Neural progenitor cell (in vitro differentiated cells): ENCODE results near the gene UGT1A10. TPM values are rescaled to one million over a fixed set of nuclear protein-coding genes. Genes with fewer than 3 reads are reported as not detected.
"Not testable (repeated sequence)": the region's sequence is repeated elsewhere in the genome, so short reads cannot be mapped to it uniquely, and the experiment has no call there.

ENCODE experiments used
- DNase-seq: peaks from one replicate; pipeline ENCODE4 v3.0.0-alpha.2; 2016; ENCODE audit warnings: low spot score
- H2AFZ ChIP-seq: fragments of 200-600 bp; sonication (generic); replicated peaks from 2 replicates; pipeline ENCODE4 v1.6.1; 2016; ENCODE audit warnings: antibody characterized with exemption
- H3F3A ChIP-seq: fragments of 200-600 bp; sonication (generic); 2 replicates; pipeline ENCODE4 v1.6.1; 2016; ENCODE audit warnings: antibody characterized with exemption, low read depth
- H3K27ac ChIP-seq: fragments of 200-600 bp; sonication (generic); 2 replicates; pipeline ENCODE4 v1.5.1; 2016; ENCODE audit warnings: mild to moderate bottlenecking
- H3K27me3 ChIP-seq: fragments of 200-600 bp; sonication (generic); 2 replicates; pipeline ENCODE4 v1.6.1; 2016; ENCODE audit warnings: mild to moderate bottlenecking, moderate library complexity
- H3K36me3 ChIP-seq: fragments of 200-600 bp; sonication (generic); 2 replicates; pipeline ENCODE4 v1.5.1; 2016
- H3K4me1 ChIP-seq: fragments of 200-600 bp; sonication (generic); 2 replicates; pipeline ENCODE4 v1.6.1; 2016; ENCODE audit warnings: mixed run types
- H3K4me2 ChIP-seq: fragments of 200-600 bp; sonication (generic); 2 replicates; pipeline ENCODE4 v1.6.1; 2016
- H3K4me3 ChIP-seq: fragments of 200-600 bp; sonication (generic); 2 replicates; pipeline ENCODE4 v1.5.1; 2016
- H3K79me2 ChIP-seq: fragments of 200-600 bp; sonication (generic); 2 replicates; pipeline ENCODE4 v1.6.1; 2016; ENCODE audit warnings: low read depth
- H3K9ac ChIP-seq: fragments of 200-600 bp; sonication (generic); 2 replicates; pipeline ENCODE4 v1.6.1; 2016
- H3K9me3 ChIP-seq: fragments of 200-600 bp; sonication (generic); 2 replicates; pipeline ENCODE4 v1.5.1; 2016; ENCODE audit warnings: low read depth
- H4K20me1 ChIP-seq: fragments of 200-600 bp; sonication (generic); 2 replicates; pipeline ENCODE4 v1.6.1; 2016; ENCODE audit warnings: low read depth
- H3K27ac Mint-ChIP-seq: 3 replicates; pipeline ENCODE4 v1.8.0; 2021; ENCODE audit warnings: mixed read lengths
- H3K27me3 Mint-ChIP-seq: 2 replicates; pipeline ENCODE4 v1.8.0; 2022; ENCODE audit warnings: low read depth, mild to moderate bottlenecking, inconsistent platforms, moderate library complexity, mixed read lengths; ENCODE audit not compliant: insufficient read depth
- H3K36me3 Mint-ChIP-seq: 3 replicates; pipeline ENCODE4 v1.8.0; 2021; ENCODE audit warnings: mixed read lengths
- H3K4me1 Mint-ChIP-seq: 3 replicates; pipeline ENCODE4 v1.8.0; 2021; ENCODE audit warnings: mixed read lengths
- H3K4me3 Mint-ChIP-seq: 3 replicates; pipeline ENCODE4 v1.8.0; 2021; ENCODE audit warnings: mild to moderate bottlenecking, moderate library complexity, mixed read lengths
- H3K9me3 Mint-ChIP-seq: 3 replicates; pipeline ENCODE4 v1.8.0; 2020; ENCODE audit warnings: mixed read lengths
- EZH2 ChIP-seq: fragments of 200-600 bp; sonication (generic); IDR thresholded peaks from 2 replicates; pipeline ENCODE4 v1.6.1; 2017; ENCODE audit warnings: antibody characterized with exemption, mild to moderate bottlenecking, moderate library complexity
- EZH2phosphoT487 ChIP-seq: fragments of 200-600 bp; sonication (generic); IDR thresholded peaks from 2 replicates; pipeline ENCODE4 v1.6.1; 2017; ENCODE audit warnings: antibody characterized with exemption
- total RNA-seq: library from RNA; depleted of rRNA; stranded (reverse); fragments of >200 nt; gene quantifications from 2 replicates; pipeline ENCODE4 v1.2.3, GENCODE V29; 2015; ENCODE audit warnings: low replicate concordance
- TF ChIP-seq, protein P1 (sequence below): fragments of 200-600 bp; sonication (generic); IDR thresholded peaks from 2 replicates; pipeline ENCODE4 v1.5.1; 2017; ENCODE audit warnings: antibody characterized with exemption, mild to moderate bottlenecking

Gene UGT1A10
- total RNA-seq, 1 donor from 2014 or later: not detected

DNA sequence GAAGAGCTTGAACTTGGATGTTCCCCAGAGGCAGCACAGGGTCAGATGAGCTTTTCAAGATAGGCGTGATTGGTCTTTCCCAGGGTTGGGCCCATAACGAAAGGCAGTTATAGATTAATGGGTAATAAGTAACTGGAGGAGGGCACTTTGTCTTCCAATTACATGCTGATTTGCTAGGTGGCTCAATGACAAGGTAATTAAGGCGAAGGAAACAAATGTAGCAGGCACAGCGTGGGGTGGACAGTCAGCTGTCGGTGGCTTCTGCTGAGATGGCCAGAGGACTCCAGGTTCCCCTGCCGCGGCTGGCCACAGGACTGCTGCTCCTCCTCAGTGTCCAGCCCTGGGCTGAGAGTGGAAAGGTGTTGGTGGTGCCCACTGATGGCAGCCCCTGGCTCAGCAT, 82.3 kb downstream of the UGT1A10 start, which contains the start of gene UGT1A4:
UGT1A4 (plus strand) TSS at position 185 of the 400 bp plus-strand sequence; CDS start at position 270, 85 bp downstream.
- H2AFZ ChIP-seq: no peak within 1 kb of the TSS
- peak within 1 kb of the TSS; percentile 36 for H3K27ac Mint-ChIP-seq
- H3K9me3 Mint-ChIP-seq: peaks cover 13% of the 10 kb centered on the region
- H3K4me1 ChIP-seq: peaks cover 3% of the 10 kb centered on the region
- H3K4me3 ChIP-seq: no peak within 1 kb of the TSS
- no peaks in the 10 kb centered on the region for H3K36me3 Mint-ChIP-seq
- DNase-seq: no peak
- no peak within 1 kb of the TSS for H3K4me3 Mint-ChIP-seq
- peaks cover 3% of the 10 kb centered on the region for H3K27me3 Mint-ChIP-seq
- H3K9ac ChIP-seq: no peak within 1 kb of the TSS
- H3K27me3 ChIP-seq: no peaks in the 10 kb centered on the region
- H3F3A ChIP-seq: no peaks in the 10 kb centered on the region
- H3K4me2 ChIP-seq: no peak within 1 kb of the TSS
- TF ChIP-seq EZH2phosphoT487 (no peak), EZH2 (no peak)
- TF ChIP-seq, protein P1, sequence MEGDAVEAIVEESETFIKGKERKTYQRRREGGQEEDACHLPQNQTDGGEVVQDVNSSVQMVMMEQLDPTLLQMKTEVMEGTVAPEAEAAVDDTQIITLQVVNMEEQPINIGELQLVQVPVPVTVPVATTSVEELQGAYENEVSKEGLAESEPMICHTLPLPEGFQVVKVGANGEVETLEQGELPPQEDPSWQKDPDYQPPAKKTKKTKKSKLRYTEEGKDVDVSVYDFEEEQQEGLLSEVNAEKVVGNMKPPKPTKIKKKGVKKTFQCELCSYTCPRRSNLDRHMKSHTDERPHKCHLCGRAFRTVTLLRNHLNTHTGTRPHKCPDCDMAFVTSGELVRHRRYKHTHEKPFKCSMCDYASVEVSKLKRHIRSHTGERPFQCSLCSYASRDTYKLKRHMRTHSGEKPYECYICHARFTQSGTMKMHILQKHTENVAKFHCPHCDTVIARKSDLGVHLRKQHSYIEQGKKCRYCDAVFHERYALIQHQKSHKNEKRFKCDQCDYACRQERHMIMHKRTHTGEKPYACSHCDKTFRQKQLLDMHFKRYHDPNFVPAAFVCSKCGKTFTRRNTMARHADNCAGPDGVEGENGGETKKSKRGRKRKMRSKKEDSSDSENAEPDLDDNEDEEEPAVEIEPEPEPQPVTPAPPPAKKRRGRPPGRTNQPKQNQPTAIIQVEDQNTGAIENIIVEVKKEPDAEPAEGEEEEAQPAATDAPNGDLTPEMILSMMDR: no peak
- peaks cover 5% of the 10 kb centered on the region for H3K4me1 Mint-ChIP-seq
- no peak within 1 kb of the TSS for H3K27ac ChIP-seq
- no peaks in the 10 kb centered on the region for H3K36me3 ChIP-seq
- no peaks in the 10 kb centered on the region for H4K20me1 ChIP-seq
- H3K9me3 ChIP-seq: no peaks in the 10 kb centered on the region
- no peaks in the 10 kb centered on the region for H3K79me2 ChIP-seq

GRCh38 chr2:233728723-233729301, 92.6 kb downstream of the UGT1A10 start, which contains the start of gene UGT1A3:
TSS of gene UGT1A3 (plus strand) at chr2:233729042. CDS start at chr2:233729127, 85 bp downstream.
- H3K27ac ChIP-seq: no peak within 1 kb of the TSS
- H3K9ac ChIP-seq: no peak within 1 kb of the TSS
- H3F3A ChIP-seq: no peaks in the 10 kb centered on the region
- Mint-ChIP-seq H3K36me3 (no peaks in the 10 kb centered on the region), H3K27ac (no peak within 1 kb of the TSS), H3K4me1 (no peaks in the 10 kb centered on the region), H3K27me3 (peaks cover 2% of the 10 kb centered on the region), H3K4me3 (no peak within 1 kb of the TSS), H3K9me3 (peaks cover 2% of the 10 kb centered on the region)
- DNase-seq: no peak
- H4K20me1 ChIP-seq: no peaks in the 10 kb centered on the region
- no peak within 1 kb of the TSS for H3K4me2 ChIP-seq
- no peaks in the 10 kb centered on the region for H3K9me3 ChIP-seq
- H3K79me2 ChIP-seq: no peaks in the 10 kb centered on the region
- TF ChIP-seq EZH2 (no peak), EZH2phosphoT487 (no peak)
- TF ChIP-seq, protein P1: no peak
- H3K36me3 ChIP-seq: no peaks in the 10 kb centered on the region
- H3K4me1 ChIP-seq: no peaks in the 10 kb centered on the region
- no peaks in the 10 kb centered on the region for H3K27me3 ChIP-seq
- no peak within 1 kb of the TSS for H2AFZ ChIP-seq
- no peak within 1 kb of the TSS for H3K4me3 ChIP-seq

GRCh38 chr2:233736868-233737653, 100.8 kb downstream of the UGT1A10 start:
- H3F3A ChIP-seq, H3K79me2 ChIP-seq, H3K4me3 Mint-ChIP-seq, H4K20me1 ChIP-seq, H3K4me3 ChIP-seq, H3K36me3 ChIP-seq, H3K36me3 Mint-ChIP-seq, H3K9me3 ChIP-seq, H3K9ac ChIP-seq, H3K27ac Mint-ChIP-seq, H3K4me1 ChIP-seq, DNase-seq, H3K27ac ChIP-seq, H3K27me3 ChIP-seq, H3K27me3 Mint-ChIP-seq, H3K4me2 ChIP-seq, H3K9me3 Mint-ChIP-seq, H3K4me1 Mint-ChIP-seq: not testable (repeated sequence)
- peak overlapping the region; percentile 63 for H2AFZ ChIP-seq

GRCh38 chr2:233740870-233741269, 104.6 kb downstream of the UGT1A10 start:
- no peaks in the 10 kb centered on the region for H4K20me1 ChIP-seq

More at GRCh38 chr2:233740870-233741269, 104.6 kb downstream of the UGT1A10 start:
- H3K4me1 ChIP-seq: no peaks in the 10 kb centered on the region
- TF ChIP-seq EZH2: no peak
- TF ChIP-seq, protein P1: no peak
- no peak for TF ChIP-seq EZH2phosphoT487
- no peaks in the 10 kb centered on the region for H3K27me3 ChIP-seq
- H3K9ac ChIP-seq: no peak overlapping the region
- H3K36me3 Mint-ChIP-seq: no peaks in the 10 kb centered on the region
- no peak overlapping the region for H3K27ac Mint-ChIP-seq
- peaks cover 4% of the 10 kb centered on the region for H3K9me3 Mint-ChIP-seq
- H2AFZ ChIP-seq: no peak overlapping the region
- H3K27ac ChIP-seq: no peak overlapping the region
- H3K4me3 Mint-ChIP-seq: no peak overlapping the region
- H3K4me3 ChIP-seq: no peak overlapping the region
- peaks cover 3% of the 10 kb centered on the region for H3K4me1 Mint-ChIP-seq
- H3K79me2 ChIP-seq: no peaks in the 10 kb centered on the region
- H3K27me3 Mint-ChIP-seq: peaks cover 7% of the 10 kb centered on the region
- no peaks in the 10 kb centered on the region for H3K9me3 ChIP-seq
- H3K36me3 ChIP-seq: no peaks in the 10 kb centered on the region
- H3K4me2 ChIP-seq: no peak overlapping the region
- DNase-seq: no peak
- H3F3A ChIP-seq: no peaks in the 10 kb centered on the region
